RWPE2 (cell line): ENCODE results near the gene NACAD.
A peak's percentile ranks its signal among the peaks of the same experiment; 100 is the strongest.
"Not testable (repeated sequence)": the region's sequence is repeated elsewhere in the genome, so short reads cannot be mapped to it uniquely, and the experiment has no call there.

Experiments
- ATAC-seq: fragments of 200-7000 bp; cut with Tn5 transposase; 3 replicates; pipeline ENCODE4 v1.9.1; 2021; ENCODE audit warnings: low read depth
- DNase-seq: peaks from one replicate; pipeline ENCODE4 v3.0.0-alpha.2; 2020; ENCODE audit warnings: low spot score
- H3K27ac ChIP-seq: fragments of 450-650 bp; 2 replicates; pipeline ENCODE4 v1.5.1; 2017; ENCODE audit warnings: mild to moderate bottlenecking; ENCODE audit not compliant: poor library complexity, severe bottlenecking
- H3K27me3 ChIP-seq: fragments of 250-450 bp; sonication (Bioruptor Pico); 2 replicates; pipeline ENCODE4 v1.5.1; 2021; ENCODE audit warnings: mild to moderate bottlenecking, moderate library complexity; ENCODE audit not compliant: insufficient read depth, poor library complexity, severe bottlenecking
- H3K36me3 ChIP-seq: fragments of 250-450 bp; sonication (Bioruptor Pico); 2 replicates; pipeline ENCODE4 v1.5.1; 2020; ENCODE audit warnings: low read depth, mild to moderate bottlenecking, moderate library complexity
- H3K4me1 ChIP-seq: fragments of 250-450 bp; sonication (Bioruptor Pico); 2 replicates; pipeline ENCODE4 v1.5.1; 2021; ENCODE audit warnings: mild to moderate bottlenecking, moderate library complexity; ENCODE audit not compliant: insufficient read depth, poor library complexity, severe bottlenecking
- H3K4me3 ChIP-seq: fragments of 250-450 bp; sonication (Bioruptor Pico); 2 replicates; pipeline ENCODE4 v1.5.1; 2021; ENCODE audit warnings: mild to moderate bottlenecking, moderate library complexity; ENCODE audit not compliant: severe bottlenecking
- H3K9me3 ChIP-seq: fragments of 250-450 bp; sonication (Bioruptor Pico); 2 replicates; pipeline ENCODE4 v1.5.1; 2021; ENCODE audit warnings: mild to moderate bottlenecking, moderate library complexity; ENCODE audit not compliant: severe bottlenecking
- TF ChIP-seq, protein P1 (sequence below): fragments of 450-650 bp; IDR thresholded peaks from one replicate; pipeline ENCODE4 v1.5.1; 2017; ENCODE audit warnings: mild to moderate bottlenecking, moderate library complexity; ENCODE audit not compliant: poor library complexity, severe bottlenecking

The NACAD gene

DNA sequence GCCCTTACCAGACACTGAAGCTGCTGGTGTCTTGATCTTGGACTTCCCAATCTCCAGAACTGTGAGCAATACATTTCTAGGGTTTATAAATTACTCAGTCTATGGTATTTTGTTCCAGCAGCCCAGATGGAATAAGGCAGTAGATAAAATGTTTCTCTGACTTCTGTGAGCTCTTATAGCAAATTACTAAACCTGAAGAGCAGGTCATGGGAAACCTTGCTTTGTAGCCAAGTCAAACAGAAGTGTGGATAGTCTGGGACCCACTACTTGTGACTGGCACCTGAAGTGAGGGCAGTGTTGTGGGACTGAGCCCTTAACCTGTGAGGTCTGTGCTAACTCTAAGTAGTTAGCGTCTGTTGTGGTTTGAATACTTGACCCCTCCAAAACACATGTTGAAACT lies 27.3 kb upstream of the NACAD start:
- no peak for ATAC-seq
- Histone ChIP-seq H3K4me3 (no peak overlapping the region), H3K4me1 (no peaks in the 10 kb centered on the region), H3K27me3 (no peaks in the 10 kb centered on the region), H3K27ac (no peak overlapping the region), H3K36me3 (no peaks in the 10 kb centered on the region), H3K9me3 (no peaks in the 10 kb centered on the region)
- TF ChIP-seq, protein P1, sequence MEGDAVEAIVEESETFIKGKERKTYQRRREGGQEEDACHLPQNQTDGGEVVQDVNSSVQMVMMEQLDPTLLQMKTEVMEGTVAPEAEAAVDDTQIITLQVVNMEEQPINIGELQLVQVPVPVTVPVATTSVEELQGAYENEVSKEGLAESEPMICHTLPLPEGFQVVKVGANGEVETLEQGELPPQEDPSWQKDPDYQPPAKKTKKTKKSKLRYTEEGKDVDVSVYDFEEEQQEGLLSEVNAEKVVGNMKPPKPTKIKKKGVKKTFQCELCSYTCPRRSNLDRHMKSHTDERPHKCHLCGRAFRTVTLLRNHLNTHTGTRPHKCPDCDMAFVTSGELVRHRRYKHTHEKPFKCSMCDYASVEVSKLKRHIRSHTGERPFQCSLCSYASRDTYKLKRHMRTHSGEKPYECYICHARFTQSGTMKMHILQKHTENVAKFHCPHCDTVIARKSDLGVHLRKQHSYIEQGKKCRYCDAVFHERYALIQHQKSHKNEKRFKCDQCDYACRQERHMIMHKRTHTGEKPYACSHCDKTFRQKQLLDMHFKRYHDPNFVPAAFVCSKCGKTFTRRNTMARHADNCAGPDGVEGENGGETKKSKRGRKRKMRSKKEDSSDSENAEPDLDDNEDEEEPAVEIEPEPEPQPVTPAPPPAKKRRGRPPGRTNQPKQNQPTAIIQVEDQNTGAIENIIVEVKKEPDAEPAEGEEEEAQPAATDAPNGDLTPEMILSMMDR, result no peak
- DNase-seq, result no peak

- Histone ChIP-seq H3K27me3 (no peaks in the 10 kb centered on the region), H3K36me3 (no peaks in the 10 kb centered on the region), H3K27ac (no peak overlapping the region), H3K9me3 (no peaks in the 10 kb centered on the region), H3K4me1 (no peaks in the 10 kb centered on the region), H3K4me3 (no peak overlapping the region)
- DNase-seq (no peak), ATAC-seq (no peak)
- TF ChIP-seq, protein P1, result no peak
Measured at GRCh38 chr7:45114926-45115325, 26.2 kb upstream of the NACAD start.

- not testable (repeated sequence) for H3K36me3 ChIP-seq, H3K27ac ChIP-seq, H3K9me3 ChIP-seq, DNase-seq, ATAC-seq, H3K4me3 ChIP-seq, H3K4me1 ChIP-seq, H3K27me3 ChIP-seq
Measured at GRCh38 chr7:45114257-45114656, 25.5 kb upstream of the NACAD start.

- Histone ChIP-seq H3K9me3 (no peaks in the 10 kb centered on the region), H3K27me3 (no peaks in the 10 kb centered on the region), H3K27ac (no peak overlapping the region), H3K4me3 (peak overlapping the region; percentile 72), H3K36me3 (peaks cover 19% of the 10 kb centered on the region), H3K4me1 (no peaks in the 10 kb centered on the region)
- ATAC-seq, result no peak
- TF ChIP-seq, protein P1, result no peak
- DNase-seq, result no peak
Measured at GRCh38 chr7:45112648-45113047, 23.9 kb upstream of the NACAD start.

DNA sequence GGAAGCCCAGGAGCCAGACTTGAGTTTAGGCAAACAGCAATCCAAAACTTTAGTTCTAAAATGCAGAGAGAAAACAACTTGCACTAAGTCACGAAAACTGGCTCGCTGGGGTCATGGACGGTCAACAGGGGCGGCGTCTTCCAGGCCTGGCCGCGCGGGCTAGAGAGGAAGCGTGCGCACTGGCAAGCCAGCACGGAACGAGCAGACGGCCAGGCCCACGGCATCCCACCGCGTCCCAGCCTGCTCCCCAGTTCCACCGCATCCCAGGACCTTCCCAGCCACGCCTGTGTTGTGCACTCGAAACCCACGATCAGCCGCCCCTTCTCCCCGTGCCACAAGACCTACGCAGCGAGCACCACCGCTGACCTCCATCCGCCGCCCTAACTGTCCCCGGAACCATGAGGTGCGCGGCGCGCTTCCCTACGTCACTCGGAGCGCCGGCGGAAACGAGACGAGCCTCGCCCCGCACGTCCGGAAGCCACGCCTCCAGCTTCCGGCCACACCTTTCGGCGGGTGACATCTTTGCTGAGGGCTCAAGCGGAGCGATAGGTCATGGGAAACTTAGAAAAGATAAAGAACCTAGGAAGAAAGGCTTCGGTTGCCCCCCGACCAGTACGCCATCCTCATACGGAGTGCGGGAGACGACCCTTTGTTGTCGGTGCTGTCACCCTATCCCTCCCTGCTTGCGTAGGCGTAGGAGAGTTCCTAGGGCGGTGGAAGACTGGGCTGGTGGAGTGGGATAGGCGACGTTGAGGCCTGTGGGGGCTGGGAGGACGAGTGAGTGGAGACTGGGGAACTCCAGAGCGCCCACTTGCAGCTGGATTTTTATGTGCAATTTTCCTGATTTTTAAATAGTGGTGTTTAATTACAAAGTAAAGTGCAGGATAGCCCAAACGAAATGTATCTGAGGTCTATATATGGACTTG lies 22.8 kb upstream of the NACAD start, which contains the start of gene TBRG4:
Gene TBRG4 (minus strand): TSS at position 400 of the 926 bp plus-strand sequence. CDS start 2,460 bp downstream, outside the sequence.
- peaks cover 30% of the 10 kb centered on the region for H3K36me3 ChIP-seq
- H3K4me1 ChIP-seq, result no peaks in the 10 kb centered on the region
- H3K27ac ChIP-seq, result peak within 1 kb of the TSS; percentile 61
- H3K27me3 ChIP-seq, result no peaks in the 10 kb centered on the region
- TF ChIP-seq, protein P1, result peak; percentile 72
- DNase-seq, result peak; percentile 89
- H3K9me3 ChIP-seq, result no peaks in the 10 kb centered on the region
- H3K4me3 ChIP-seq, result peak within 1 kb of the TSS; percentile 72
- ATAC-seq, result peak; percentile 91
